Measurements from ENCODE around the gene SPATS2. TPM values are rescaled to one million over a fixed set of nuclear protein-coding genes. Genes with fewer than 3 reads are reported as not detected.

SPATS2 gene
- total and polyA plus RNA-seq, 2 donors (not counting 3 experiments of a cell fraction or from before 2014, with no cell fraction given) = 55.8 to 66.5 TPM

GRCh38 chr12:49420556-49420955 lies 53.3 kb downstream of the SPATS2 start:
- Histone ChIP-seq H2AFZ (ENCODE audit: low read depth, low read length) (no peak overlapping the region), H4K20me1 (replicated peaks; ENCODE audit: control insufficient read depth, extremely low read depth, insufficient read depth, low read length) (no peaks in the 10 kb centered on the region)
- no peak for FAIRE-seq

More at GRCh38 chr12:49420556-49420955, 53.3 kb downstream of the SPATS2 start:
- POLR2A ChIA-PET = no interaction called here
- intact Hi-C loops (cut with micrococcal nuclease) = no loop called here
- DNase-seq (ENCODE audit: low read depth, low spot score) = no peak
- Histone ChIP-seq H3K27me3 (ENCODE audit: control insufficient read depth in 2 of 2, insufficient read depth in 2 of 2, low read length in 2 of 2) (no peaks in the 10 kb centered on the region), H3K9me1 (replicated peaks; ENCODE audit: control insufficient read depth, extremely low read depth, insufficient read depth, low read length) (no peaks in the 10 kb centered on the region), H3K4me2 (ENCODE audit: insufficient read depth, low read length) (no peak overlapping the region), H3K9me3 (replicated peaks; ENCODE audit: control insufficient read depth, insufficient read depth, low read length) (no peaks in the 10 kb centered on the region), H3K9ac (replicated peaks; ENCODE audit: extremely low read depth, insufficient read depth, low read length) (no peak overlapping the region), H3K4me1 (ENCODE audit: control insufficient read depth, extremely low read depth, insufficient read depth, low read length) (no peaks in the 10 kb centered on the region), H3K79me2 (ENCODE audit: control insufficient read depth, insufficient read depth, low read length) (peaks cover 85% of the 10 kb centered on the region), H3K4me3 (replicated peaks in 1 of 3; ENCODE audit: insufficient read depth in 1 of 3, low read depth in 1 of 3, low read length in 3 of 3) (no peak overlapping the region), H3K27ac (ENCODE audit: insufficient read depth, low read depth, low read length) (no peak overlapping the region), H3K36me3 (ENCODE audit: control insufficient read depth in 2 of 2, extremely low read depth in 1 of 2, insufficient read depth in 2 of 2, low read length in 2 of 2) (no peaks in the 10 kb centered on the region)
- BruUV-seq (replicated peaks) = no TSS peak
- CTCF ChIA-PET = interaction anchor here (1.5 to 5.6 kb wide), 2 partner anchors 10 to 62 kb away, joined by 7 to 20 read pairs; no protein-coding TSS in a partner anchor
- dilution Hi-C loops (cut with MboI; ENCODE audit: extremely low pct_ligation_motif_present, low sequenced_read_pairs) = no loop called here
- TF ChIP-seq CTCF (IDR thresholded peaks at IDR 0.05; ENCODE audit: extremely low read depth in 1 of 2, insufficient read depth in 1 of 2, low read depth in 1 of 2, low read length in 2 of 2) = no peak
- no peak for TF ChIP-seq POLR2A (IDR thresholded peaks at IDR 0.05; ENCODE audit: low read depth, low read length)
- no peak for TF ChIP-seq MYC (IDR thresholded peaks at IDR 0.05; ENCODE audit: low read depth, low read length)
- no peak for TF ChIP-seq MAX (IDR thresholded peaks at IDR 0.05; ENCODE audit: insufficient read depth, insufficient read length)
- no peak for TF ChIP-seq EZH2 (IDR thresholded peaks at IDR 0.05; ENCODE audit: borderline replicate concordance, low read depth, low read length, severe bottlenecking)
- no peak for TF ChIP-seq JUN (IDR thresholded peaks at IDR 0.05; ENCODE audit: borderline replicate concordance, insufficient read depth, insufficient read length, low read depth)
- no peak for TF ChIP-seq POLR2AphosphoS5 (IDR thresholded peaks at IDR 0.05; ENCODE audit: insufficient read depth, low read depth, low read length)
- TF ChIP-seq GATA2 (IDR thresholded peaks at IDR 0.05; ENCODE audit: insufficient read depth, insufficient read length, low read depth, low read length) = no peak
- TF ChIP-seq FOS (IDR thresholded peaks at IDR 0.05; ENCODE audit: borderline replicate concordance, insufficient read depth, low read length) = no peak

Data from endothelial cell of umbilical vein (primary cell).